Measurements from ENCODE around the gene TNC.

- TF ChIP-seq POLR2AphosphoS5 (IDR thresholded peaks at IDR 0.05; ENCODE audit: low read depth, low read length) (no peak), POLR2A (IDR thresholded peaks at IDR 0.05; ENCODE audit: low read depth, low read length) (no peak), TAF1 (IDR thresholded peaks at IDR 0.05; ENCODE audit: low read depth, low read length) (no peak), POU2F2 (IDR thresholded peaks at IDR 0.05; ENCODE audit: low read depth, low read length) (no peak), SPI1 (IDR thresholded peaks at IDR 0.05; ENCODE audit: low read depth, low read length) (no peak), PAX5 (IDR thresholded peaks at IDR 0.05; ENCODE audit: insufficient read depth, low read length, severe bottlenecking) (no peak)
Measured at GRCh38 chr9:115025721-115026120, 92.2 kb downstream of the TNC start.
